ENCODE measurements around the gene SLC30A9.
A peak's percentile ranks its signal among the peaks of the same experiment; 100 is the strongest.

SLC30A9 gene

GRCh38 chr4:41990365-41991111, at the start of gene SLC30A9:
Gene SLC30A9 (plus strand): TSS chr4:41990530. CDS start chr4:41990652, 122 bp downstream.
- peak; percentile 83 to 93 (median 92) for DNase-seq

- DNase-seq = no peak
These were observed 49.5 kb upstream of the SLC30A9 start for GRCh38 chr4:41940834-41941233.

- no peak for DNase-seq
These were observed 46.8 kb upstream of the SLC30A9 start for GRCh38 chr4:41943506-41943905.

- DNase-seq = no peak
These were observed 46.2 kb upstream of the SLC30A9 start for GRCh38 chr4:41944089-41944488.

- DNase-seq = no peak
These were observed 40.8 kb upstream of the SLC30A9 start for GRCh38 chr4:41949531-41949930.

DNA sequence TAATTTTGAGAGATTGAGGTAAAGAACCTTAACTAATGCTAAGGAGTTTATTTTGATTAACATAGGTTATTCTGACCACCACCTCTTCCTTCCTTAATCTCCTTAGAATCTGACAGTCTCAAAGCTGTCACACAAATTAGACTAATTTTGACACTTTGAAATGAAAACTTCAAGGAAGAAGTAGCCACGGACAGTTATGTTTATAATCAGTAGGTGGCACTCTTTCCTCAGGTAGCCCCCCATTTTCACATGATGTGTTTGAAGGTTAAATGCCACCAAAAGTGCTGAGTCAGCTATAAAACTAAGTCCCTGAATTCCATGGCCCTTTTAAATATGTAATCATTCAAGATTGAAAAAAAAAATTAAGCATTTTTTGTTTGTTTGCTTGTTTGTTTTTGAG, 32.7 kb upstream of the SLC30A9 start:
- peak in 1 of 6 experiments; percentile 10 for DNase-seq

DNA sequence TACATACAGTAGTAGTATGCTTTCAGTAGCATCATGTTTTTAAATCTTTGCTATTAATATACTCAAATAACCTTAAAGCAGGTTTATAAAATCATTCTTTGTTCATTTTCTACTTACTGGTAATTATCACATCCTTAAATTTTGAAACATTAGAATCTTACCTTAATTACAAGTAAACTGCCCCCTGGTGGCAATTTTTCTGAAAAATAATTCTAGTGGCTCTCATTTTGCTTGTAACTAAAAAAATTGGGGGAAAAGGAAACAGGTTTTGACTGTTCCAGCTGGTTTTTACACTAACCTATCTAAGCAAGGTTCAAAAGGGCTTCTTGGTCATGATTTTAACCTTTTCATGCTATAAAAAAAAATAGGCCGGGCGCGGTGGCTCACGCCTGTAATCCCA, 27.2 kb upstream of the SLC30A9 start:
- DNase-seq = peak in 1 of 6 experiments; percentile 2

GRCh38 chr4:41964401-41964800, 25.9 kb upstream of the SLC30A9 start:
- no peak for DNase-seq

GRCh38 chr4:41967392-41967791, 22.9 kb upstream of the SLC30A9 start:
- no peak for DNase-seq

GRCh38 chr4:41969671-41970070, 20.7 kb upstream of the SLC30A9 start:
- no peak for DNase-seq

DNA sequence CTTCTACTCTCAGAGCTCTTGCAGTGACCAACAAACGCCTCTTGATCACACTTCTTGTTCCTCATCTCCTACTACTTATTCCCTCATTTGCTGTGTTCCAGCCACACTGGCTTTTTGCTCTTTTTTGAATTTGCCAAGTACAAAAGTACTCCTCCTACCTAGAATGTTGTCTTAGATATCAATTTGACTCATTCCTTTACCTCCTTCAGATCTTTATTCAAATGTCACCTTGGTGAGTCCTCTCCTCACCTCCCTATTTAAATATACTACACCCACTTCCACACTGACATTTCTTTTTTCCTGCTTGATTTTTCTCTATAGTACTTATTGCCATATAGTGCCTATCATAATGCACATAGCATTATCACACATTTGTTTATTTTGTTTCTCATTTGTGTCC, 15.0 kb upstream of the SLC30A9 start:
- no peak for DNase-seq

DNA sequence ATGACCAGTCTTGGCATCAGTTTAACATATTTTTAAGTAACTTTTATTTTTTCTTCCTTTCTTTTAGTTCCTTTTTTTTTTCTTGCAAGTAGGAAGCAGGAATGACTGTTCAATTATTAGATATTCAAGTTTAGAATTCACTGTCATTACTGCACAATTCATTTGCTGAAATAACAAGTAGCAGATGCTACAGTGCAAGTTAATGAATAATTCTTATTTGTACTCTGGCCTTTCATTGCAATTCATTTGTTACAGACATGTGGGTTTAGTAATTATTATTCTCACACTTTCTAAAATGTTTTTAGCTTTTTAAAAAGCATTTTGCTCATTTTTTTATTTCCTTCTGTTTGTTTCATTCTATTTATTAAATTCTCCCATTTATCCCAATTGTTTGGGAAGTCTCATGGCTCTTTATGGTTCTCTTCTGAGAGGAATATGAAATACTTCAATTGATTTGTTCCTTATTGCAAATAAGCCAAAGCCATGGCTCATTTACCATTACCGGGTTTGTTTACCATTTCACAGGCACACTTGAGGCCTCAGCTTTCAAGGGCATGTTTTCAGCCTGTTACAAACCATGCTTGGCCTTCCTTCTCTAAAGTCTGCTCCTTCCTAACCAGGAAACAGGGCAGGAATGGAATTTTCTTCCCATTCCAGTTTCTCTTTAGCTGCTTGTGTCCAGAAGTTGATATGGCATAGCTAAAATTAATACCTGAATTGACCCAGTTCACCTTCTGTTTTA, 13.4 kb upstream of the SLC30A9 start:
- DNase-seq = no peak

GRCh38 chr4:41977709-41978108, 12.6 kb upstream of the SLC30A9 start:
- DNase-seq = no peak

- no peak for DNase-seq
These were observed 8.9 kb upstream of the SLC30A9 start, which contains the start of gene DCAF4L1 for GRCh38 chr4:41981456-41981855. Gene DCAF4L1 (plus strand): TSS chr4:41981756. CDS start chr4:41981793, 37 bp downstream.

GRCh38 chr4:41982716-41983115, 7.6 kb upstream of the SLC30A9 start:
- DNase-seq = no peak

- DNase-seq = no peak
These were observed 5.2 kb upstream of the SLC30A9 start for GRCh38 chr4:41985151-41985550.

DNA sequence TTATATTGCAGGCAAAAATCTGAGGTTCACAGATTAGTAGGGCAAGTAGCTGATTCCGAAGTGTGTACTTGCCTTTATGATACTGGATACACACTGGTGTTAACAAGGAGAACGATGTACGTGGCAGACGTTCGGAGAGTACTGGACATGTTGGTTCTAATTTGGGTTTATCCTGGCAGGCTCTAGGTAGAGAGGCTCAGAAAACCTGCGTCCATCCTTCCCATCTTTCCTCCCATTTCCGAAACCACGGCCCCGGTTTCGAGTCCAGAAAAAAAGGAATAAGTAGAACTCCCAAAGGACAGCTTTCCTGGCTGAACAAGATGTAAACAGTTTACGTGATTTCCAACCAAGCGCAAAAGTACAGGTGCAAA, 351 bp upstream of the SLC30A9 start:
- DNase-seq = peak in 1 of 6 experiments; percentile 54

- DNase-seq = no peak
These were observed 1.8 kb downstream of the SLC30A9 start for GRCh38 chr4:41991916-41992767.

GRCh38 chr4:41992967-41993857, 2.9 kb downstream of the SLC30A9 start:
- DNase-seq = no peak

GRCh38 chr4:41994461-41994985, 4.2 kb downstream of the SLC30A9 start:
- DNase-seq = no peak

- no peak for DNase-seq
These were observed 7.7 kb downstream of the SLC30A9 start for GRCh38 chr4:41998019-41998418.

- DNase-seq = no peak
These were observed 9.0 kb downstream of the SLC30A9 start for GRCh38 chr4:41999321-41999720.
